Calu3 (cell line): Measurements from ENCODE around the gene DOCK1. TPM values are rescaled to one million over a fixed set of nuclear protein-coding genes. Genes with fewer than 3 reads are reported as not detected.

Experiments used
- BruUV-seq: library from RNA; stranded (reverse); fragments of 400-500 nt; replicated peaks from 2 replicates; lab custom pipeline; 2021; lab: Mats Ljungman, UMichigan
- CTCF ChIA-PET: fragments of 300-600 bp; sonication (Branson Sonifier 250); formaldehyde crosslinking; loops from one replicate; lab custom pipeline; 2022; ENCODE audit warnings: antibody characterized with exemption; lab: Charles Lee
- DNase-seq: peaks from one replicate; pipeline ENCODE4 v3.0.0; 2022
- H3K27ac Mint-ChIP-seq: one replicate; pipeline ENCODE4 v1.8.0; 2022; ENCODE audit warnings: mixed read lengths; ENCODE audit not compliant: unreplicated experiment
- H3K27me3 Mint-ChIP-seq: one replicate; pipeline ENCODE4 v1.8.0; 2022; ENCODE audit warnings: mixed read lengths; ENCODE audit not compliant: unreplicated experiment
- H3K36me3 Mint-ChIP-seq: one replicate; pipeline ENCODE4 v1.8.0; 2022; ENCODE audit warnings: mild to moderate bottlenecking, moderate library complexity, mixed read lengths; ENCODE audit not compliant: insufficient read depth, unreplicated experiment
- H3K4me1 Mint-ChIP-seq: one replicate; pipeline ENCODE4 v1.8.0; 2022; ENCODE audit warnings: mild to moderate bottlenecking, low read depth, mixed read lengths; ENCODE audit not compliant: unreplicated experiment
- H3K4me3 Mint-ChIP-seq: one replicate; pipeline ENCODE4 v1.8.0; 2022; ENCODE audit warnings: mild to moderate bottlenecking, low read depth, moderate library complexity, mixed read lengths; ENCODE audit not compliant: unreplicated experiment
- H3K9me3 Mint-ChIP-seq: one replicate; pipeline ENCODE4 v1.8.0; 2022; ENCODE audit warnings: low read depth, mixed read lengths; ENCODE audit not compliant: unreplicated experiment
- CTCF ChIP-seq: fragments of 200-600 bp; IDR thresholded peaks from one replicate; pipeline ENCODE4 v1.8.0; 2022; ENCODE audit warnings: antibody characterized with exemption; ENCODE audit not compliant: unreplicated experiment
- intact Hi-C: fragments of 100-400 bp; cut with micrococcal nuclease; formaldehyde crosslinking; loops from one replicate; pipeline ENCODE4 v1.10.0; 2022; ENCODE audit not compliant: unreplicated experiment
- total RNA-seq: library from RNA; stranded (reverse); gene quantifications from 2 replicates; pipeline ENCODE4 v1.2.3, GENCODE V29; 2022

Gene DOCK1
- total RNA-seq, 1 experiment from 2014 or later: 34.2 TPM

GRCh38 chr10:127354992-127355391 lies 449.8 kb downstream of the DOCK1 start:
- intact Hi-C loops: loop anchor here (2.0 kb wide), 1 partner anchor 112 kb away; no protein-coding TSS in a partner anchor

GRCh38 chr10:127356360-127356759 lies 451.1 kb downstream of the DOCK1 start:
- H3K9me3 Mint-ChIP-seq: no peaks in the 10 kb centered on the region
- no peak for TF ChIP-seq CTCF
- CTCF ChIA-PET: no interaction called here
- no peaks in the 10 kb centered on the region for H3K27me3 Mint-ChIP-seq
- BruUV-seq: no TSS peak
- intact Hi-C loops: no loop called here
- DNase-seq: no peak
- no peak overlapping the region for H3K27ac Mint-ChIP-seq
- no peaks in the 10 kb centered on the region for H3K36me3 Mint-ChIP-seq
- no peaks in the 10 kb centered on the region for H3K4me1 Mint-ChIP-seq
- H3K4me3 Mint-ChIP-seq: no peak overlapping the region

More at GRCh38 chr10:127354992-127355391, 449.8 kb downstream of the DOCK1 start:
- no peak for DNase-seq
- no peak overlapping the region for H3K4me3 Mint-ChIP-seq
- TF ChIP-seq CTCF: no peak
- CTCF ChIA-PET: no interaction called here
- no peaks in the 10 kb centered on the region for H3K9me3 Mint-ChIP-seq
- no TSS peak for BruUV-seq
- H3K27me3 Mint-ChIP-seq: no peaks in the 10 kb centered on the region
- H3K36me3 Mint-ChIP-seq: no peaks in the 10 kb centered on the region
- no peaks in the 10 kb centered on the region for H3K4me1 Mint-ChIP-seq
- no peak overlapping the region for H3K27ac Mint-ChIP-seq

DNA sequence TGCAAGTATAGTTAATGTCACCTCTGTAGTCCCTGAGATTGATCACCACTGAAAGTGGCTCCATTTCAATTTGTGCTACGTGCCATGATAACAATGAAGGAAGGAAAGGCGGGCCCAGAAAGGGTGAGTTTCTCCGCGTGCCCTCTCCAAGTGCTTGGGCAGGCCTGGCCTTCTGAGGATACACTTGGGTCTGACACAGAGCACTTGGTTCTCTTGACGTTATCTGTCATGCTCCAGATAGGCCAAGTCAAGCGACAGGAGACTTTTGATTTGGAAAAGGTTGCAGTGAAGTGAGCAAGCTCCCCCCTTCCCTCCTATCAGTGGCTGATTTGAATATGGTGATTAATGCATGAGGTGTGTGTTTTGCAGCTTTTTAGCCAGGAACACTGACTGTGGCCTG lies 452.0 kb downstream of the DOCK1 start:
- intact Hi-C loops: no loop called here
- no peak for DNase-seq
- H3K9me3 Mint-ChIP-seq: no peaks in the 10 kb centered on the region
- TF ChIP-seq CTCF: no peak
- no peak overlapping the region for H3K4me3 Mint-ChIP-seq
- H3K36me3 Mint-ChIP-seq: no peaks in the 10 kb centered on the region
- no TSS peak for BruUV-seq
- no peak overlapping the region for H3K27ac Mint-ChIP-seq
- no peaks in the 10 kb centered on the region for H3K27me3 Mint-ChIP-seq
- CTCF ChIA-PET: no interaction called here
- H3K4me1 Mint-ChIP-seq: no peaks in the 10 kb centered on the region

GRCh38 chr10:127358337-127358736 lies 453.1 kb downstream of the DOCK1 start:
- H3K4me3 Mint-ChIP-seq: no peak overlapping the region
- H3K27ac Mint-ChIP-seq: no peak overlapping the region
- no peaks in the 10 kb centered on the region for H3K27me3 Mint-ChIP-seq
- intact Hi-C loops: no loop called here
- CTCF ChIA-PET: no interaction called here
- no TSS peak for BruUV-seq
- DNase-seq: no peak
- TF ChIP-seq CTCF: no peak
- H3K4me1 Mint-ChIP-seq: no peaks in the 10 kb centered on the region
- H3K36me3 Mint-ChIP-seq: no peaks in the 10 kb centered on the region
- H3K9me3 Mint-ChIP-seq: no peaks in the 10 kb centered on the region
